ENCODE results near the gene UGT1A9. TPM values are rescaled to one million over a fixed set of nuclear protein-coding genes. Genes with fewer than 3 reads are reported as not detected.
"Not testable (repeated sequence)": the region's sequence is repeated elsewhere in the genome, so short reads cannot be mapped to it uniquely, and the experiment has no call there.

The UGT1A9 gene
- total RNA-seq, 1 donor from 2014 or later: not detected

GRCh38 chr2:233712611-233713261 lies 41.0 kb downstream of the UGT1A9 start, which contains the start of gene UGT1A5:
Gene UGT1A5 (plus strand): TSS chr2:233712907. CDS start chr2:233712992, 85 bp downstream.
- no peak for DNase-seq

GRCh38 chr2:233713262-233713615 lies 41.5 kb downstream of the UGT1A9 start:
- no peak for DNase-seq

- no peak for DNase-seq
These were observed 42.4 kb downstream of the UGT1A9 start for GRCh38 chr2:233714121-233714520.

- no peak for DNase-seq
These were observed 46.9 kb downstream of the UGT1A9 start, which contains the start of gene UGT1A4 for GRCh38 chr2:233718552-233718951. Gene UGT1A4 (plus strand): TSS chr2:233718736. CDS start chr2:233718821, 85 bp downstream.

- DNase-seq: no peak
These were observed 57.1 kb downstream of the UGT1A9 start, which contains the start of gene UGT1A3 for GRCh38 chr2:233728723-233729301. Gene UGT1A3 (plus strand): TSS chr2:233729042. CDS start chr2:233729127, 85 bp downstream.

GRCh38 chr2:233736868-233737653 lies 65.4 kb downstream of the UGT1A9 start:
- not testable (repeated sequence) for DNase-seq

- no peak for DNase-seq
These were observed 69.2 kb downstream of the UGT1A9 start for GRCh38 chr2:233740870-233741269.

GRCh38 chr2:233743464-233744259 lies 72.0 kb downstream of the UGT1A9 start:
- DNase-seq: no peak

GRCh38 chr2:233745073-233745755 lies 73.5 kb downstream of the UGT1A9 start:
- no peak for DNase-seq

- not testable (repeated sequence) for DNase-seq
These were observed 74.1 kb downstream of the UGT1A9 start for GRCh38 chr2:233745838-233746237.

- DNase-seq: no peak
These were observed 75.0 kb downstream of the UGT1A9 start for GRCh38 chr2:233746475-233747282.

GRCh38 chr2:233747283-233747544 lies 75.5 kb downstream of the UGT1A9 start:
- no peak for DNase-seq

GRCh38 chr2:233750689-233751088 lies 79.0 kb downstream of the UGT1A9 start:
- not testable (repeated sequence) for DNase-seq

- DNase-seq: not testable (repeated sequence)
These were observed 79.7 kb downstream of the UGT1A9 start for GRCh38 chr2:233751212-233752009.

GRCh38 chr2:233754872-233755611 lies 83.3 kb downstream of the UGT1A9 start:
- no peak for DNase-seq

- DNase-seq: no peak
These were observed 84.9 kb downstream of the UGT1A9 start for GRCh38 chr2:233756429-233757081.

GRCh38 chr2:233758141-233758540 lies 86.4 kb downstream of the UGT1A9 start:
- no peak for DNase-seq

GRCh38 chr2:233758849-233759248 lies 87.2 kb downstream of the UGT1A9 start:
- DNase-seq: no peak

GRCh38 chr2:233760043-233760442 lies 88.3 kb downstream of the UGT1A9 start, which contains the start of gene UGT1A1:
Gene UGT1A1 (plus strand): TSS chr2:233760270. CDS start chr2:233760288, 18 bp downstream.
- DNase-seq: no peak
